GM23338 (cell line): ENCODE data around the gene RASSF7. TPM values are rescaled to one million over a fixed set of nuclear protein-coding genes. Genes with fewer than 3 reads are reported as not detected.

Experiments
- ATAC-seq: fragments of 200-7000 bp; cut with Tn5 transposase; 3 replicates; pipeline ENCODE4 v1.9.1; 2020
- DNase-seq: peaks from one replicate; pipeline ENCODE4 v3.0.0-alpha.2; 2015; ENCODE audit warnings: low spot score
- H2AFZ ChIP-seq: fragments of 200-600 bp; sonication (generic); 2 replicates; pipeline ENCODE4 v1.8.0; 2016; ENCODE audit warnings: antibody characterized with exemption, mild to moderate bottlenecking, moderate library complexity
- H3F3A ChIP-seq: fragments of 200-600 bp; sonication (generic); replicated peaks from 2 replicates; pipeline ENCODE4 v1.8.0; 2017; ENCODE audit warnings: antibody characterized with exemption, mixed run types, low read depth
- H3K27ac ChIP-seq: fragments of 200-600 bp; sonication (generic); 2 replicates; pipeline ENCODE4 v1.6.1; 2016; ENCODE audit warnings: low read depth
- H3K27me3 ChIP-seq: fragments of 200-600 bp; sonication (generic); 2 replicates; pipeline ENCODE4 v1.8.0; 2016; ENCODE audit warnings: mild to moderate bottlenecking, mixed run types, moderate library complexity; ENCODE audit not compliant: insufficient read depth
- H3K36me3 ChIP-seq: fragments of 200-600 bp; sonication (generic); 2 replicates; pipeline ENCODE4 v1.8.0; 2016; ENCODE audit warnings: mild to moderate bottlenecking; ENCODE audit not compliant: insufficient read depth
- H3K4me1 ChIP-seq: fragments of 200-600 bp; sonication (generic); 2 replicates; pipeline ENCODE4 v1.8.0; 2016; ENCODE audit warnings: mild to moderate bottlenecking, moderate library complexity; ENCODE audit not compliant: insufficient read depth
- H3K4me2 ChIP-seq: fragments of 200-600 bp; sonication (generic); 2 replicates; pipeline ENCODE4 v1.7.1; 2017; ENCODE audit warnings: mixed run types
- H3K4me3 ChIP-seq: fragments of 200-600 bp; sonication (generic); 2 replicates; pipeline ENCODE4 v1.6.1; 2016; ENCODE audit warnings: mixed run types
- H3K79me2 ChIP-seq: fragments of 200-600 bp; sonication (generic); replicated peaks from 2 replicates; pipeline ENCODE4 v1.8.0; 2017; ENCODE audit warnings: mild to moderate bottlenecking; ENCODE audit not compliant: insufficient read depth
- H3K9me2 ChIP-seq: fragments of 200-600 bp; sonication (generic); 2 replicates; pipeline ENCODE4 v1.8.0; 2017; ENCODE audit not compliant: insufficient read depth
- H4K20me1 ChIP-seq: fragments of 200-600 bp; sonication (generic); replicated peaks from 2 replicates; pipeline ENCODE4 v1.8.0; 2017; ENCODE audit warnings: mild to moderate bottlenecking; ENCODE audit not compliant: insufficient read depth
- H3K27ac Mint-ChIP-seq: 2 replicates; pipeline ENCODE4 v1.8.0; 2020; ENCODE audit warnings: inconsistent platforms, mild to moderate bottlenecking, moderate library complexity, mixed read lengths
- H3K27me3 Mint-ChIP-seq: 3 replicates; pipeline ENCODE4 v1.8.0; 2022; ENCODE audit warnings: low read depth, mild to moderate bottlenecking, moderate library complexity, mixed read lengths, inconsistent platforms; ENCODE audit not compliant: insufficient read depth, poor library complexity
- H3K36me3 Mint-ChIP-seq: 3 replicates; pipeline ENCODE4 v1.8.0; 2021; ENCODE audit warnings: low read depth, mild to moderate bottlenecking, inconsistent platforms, moderate library complexity, mixed read lengths
- H3K4me1 Mint-ChIP-seq: 3 replicates; pipeline ENCODE4 v1.8.0; 2020; ENCODE audit warnings: mild to moderate bottlenecking, inconsistent platforms, mixed read lengths
- H3K4me3 Mint-ChIP-seq: 3 replicates; pipeline ENCODE4 v1.8.0; 2021; ENCODE audit warnings: moderate library complexity, mild to moderate bottlenecking, inconsistent platforms, mixed read lengths
- H3K9me3 Mint-ChIP-seq: 3 replicates; pipeline ENCODE4 v1.8.0; 2020; ENCODE audit warnings: moderate library complexity, mild to moderate bottlenecking, inconsistent platforms, mixed read lengths
- CREB1 ChIP-seq: fragments of 250-450 bp; sonication (Bioruptor Pico); IDR thresholded peaks from 2 replicates; pipeline ENCODE4 v1.5.0; 2020; ENCODE audit warnings: low read depth, mild to moderate bottlenecking, moderate library complexity
- CTCF ChIP-seq, 2 experiments: fragments of 200-600 bp in 1 of 2; sonication (generic) in 1 of 2; conservative IDR thresholded peaks; 2 replicates each; pipeline versions ENCODE4 v1.5.1 to v1.6.1; 2016 to 2017; ENCODE audit warnings: antibody characterized with exemption in 2 of 2, low read depth in 2 of 2, mild to moderate bottlenecking in 2 of 2, moderate library complexity in 1 of 2
- ETS1 ChIP-seq: IDR thresholded peaks from 2 replicates; pipeline ENCODE4 v1.6.1; 2016; ENCODE audit warnings: antibody characterized with exemption
- EZH2 ChIP-seq: fragments of 200-600 bp; sonication (generic); IDR thresholded peaks from one replicate; pipeline ENCODE4 v1.8.0; 2017; ENCODE audit warnings: antibody characterized with exemption, mild to moderate bottlenecking, low read depth; ENCODE audit not compliant: unreplicated experiment
- EZH2phosphoT487 ChIP-seq: fragments of 200-600 bp; sonication (generic); IDR thresholded peaks from one replicate; pipeline ENCODE4 v1.8.1; 2018; ENCODE audit warnings: antibody characterized with exemption; ENCODE audit not compliant: unreplicated experiment
- NANOG ChIP-seq: IDR thresholded peaks from 2 replicates; pipeline ENCODE4 v1.6.1; 2016; ENCODE audit warnings: antibody characterized with exemption, borderline replicate concordance
- POLR2AphosphoS5 ChIP-seq: IDR thresholded peaks from 2 replicates; pipeline ENCODE4 v1.6.1; 2016; ENCODE audit warnings: antibody characterized with exemption, low read depth
- REST ChIP-seq: IDR thresholded peaks from one replicate; pipeline ENCODE4 v1.6.1; 2018; ENCODE audit warnings: antibody characterized with exemption; ENCODE audit not compliant: unreplicated experiment
- STAT1 ChIP-seq: IDR thresholded peaks from one replicate; pipeline ENCODE4 v1.6.1; 2016; ENCODE audit warnings: antibody characterized with exemption; ENCODE audit not compliant: unreplicated experiment
- ZNF114 ChIP-seq: fragments of 250-450 bp; sonication (Bioruptor Pico); IDR thresholded peaks from 2 replicates; pipeline ENCODE4 v1.5.0; 2020; ENCODE audit warnings: mild to moderate bottlenecking, moderate library complexity
- ZNF331 ChIP-seq: fragments of 250-450 bp; sonication (Bioruptor Pico); IDR thresholded peaks from 2 replicates; pipeline ENCODE4 v1.5.0; 2020; ENCODE audit warnings: low read depth, mild to moderate bottlenecking, moderate library complexity
- ZNF462 ChIP-seq: fragments of 250-450 bp; sonication (Bioruptor Pico); IDR thresholded peaks from 2 replicates; pipeline ENCODE4 v1.5.0; 2020; ENCODE audit warnings: mild to moderate bottlenecking, moderate library complexity
- polyA plus RNA-seq: library from polyadenylated mRNA; unstranded; fragments of >200 nt; fragmentation: Nextera tagmentation; extraction: Ambion mirVana; gene quantifications from 2 replicates; pipeline ENCODE4 v1.2.1, GENCODE V29; 2016
- total RNA-seq: library from RNA; depleted of rRNA; stranded (reverse); fragments of >200 nt; shearing (Covaris generic); gene quantifications from 2 replicates; pipeline ENCODE4 v1.2.3, GENCODE V29; 2014

RASSF7 gene
- total and polyA plus RNA-seq, 2 experiments from 2014 or later = 39.6 to 64.8 TPM

- H2AFZ ChIP-seq = no peak overlapping the region
- peaks cover 11% of the 10 kb centered on the region for H3F3A ChIP-seq
- TF ChIP-seq ZNF462 (CRISPR knock-in tag) = no peak
- no peak for TF ChIP-seq EZH2phosphoT487
- TF ChIP-seq ETS1 = no peak
- no peak for TF ChIP-seq NANOG
- TF ChIP-seq ZNF114 = no peak
- TF ChIP-seq EZH2 = no peak
- no peak for TF ChIP-seq CREB1 (CRISPR knock-in tag)
- no peak for TF ChIP-seq CTCF (conservative IDR thresholded peaks at IDR 0.05; ENCODE audit: low read depth in 2 of 2)
- no peak for TF ChIP-seq ZNF331 (CRISPR knock-in tag)
- no peak for TF ChIP-seq REST
- TF ChIP-seq STAT1 = no peak
- TF ChIP-seq POLR2AphosphoS5 = no peak
- no peak overlapping the region for H3K27ac ChIP-seq
- ATAC-seq (no peak), DNase-seq (no peak)
- Mint-ChIP-seq H3K4me3 (peak overlapping the region; percentile 12; the same call in 1 of the 3 replicates), H3K27me3 (peaks cover 23% of the 10 kb centered on the region), H3K36me3 (peaks cover 5% of the 10 kb centered on the region), H3K4me1 (peaks cover 3% of the 10 kb centered on the region; the same call in 2 of the 3 replicates), H3K9me3 (peaks cover 2% of the 10 kb centered on the region; the same call in 2 of the 3 replicates), H3K27ac (no peak overlapping the region)
- H4K20me1 ChIP-seq = 0 out of 2 replicates have a peak, but pooled peaks cover 2% of the 10 kb centered on the region
- peaks cover 17% of the 10 kb centered on the region; the same call in 1 of the 2 replicates for H3K27me3 ChIP-seq
- no peaks in the 10 kb centered on the region for H3K9me2 ChIP-seq
- H3K4me3 ChIP-seq = no peak overlapping the region
- no peaks in the 10 kb centered on the region for H3K36me3 ChIP-seq
- no peak overlapping the region for H3K4me2 ChIP-seq
- H3K4me1 ChIP-seq = no peaks in the 10 kb centered on the region; the same call in 1 of the 2 replicates
- H3K79me2 ChIP-seq = no peaks in the 10 kb centered on the region; the same call in 1 of the 2 replicates
These were observed 22.2 kb upstream of the RASSF7 start for GRCh38 chr11:538431-539051.
